Trophoblast cell (in vitro differentiated cells and primary cell): Measurements from ENCODE around the gene ROBO1.

Source experiments
- DNase-seq, 2 donors: peaks; one replicate each; pipeline ENCODE4 v3.0.0-alpha.2; 2016
- H2AFZ ChIP-seq: 2 replicates; pipeline ENCODE4 v1.6.1; 2013; ENCODE audit warnings: low read length, moderate library complexity, mild to moderate bottlenecking; ENCODE audit not compliant: insufficient read depth, poor library complexity
- H2AK5ac ChIP-seq: 2 replicates; pipeline ENCODE4 v1.6.1; 2013; ENCODE audit warnings: mild to moderate bottlenecking, low read length
- H2BK120ac ChIP-seq: 2 replicates; pipeline ENCODE4 v1.6.1; 2013; ENCODE audit warnings: low read length, mild to moderate bottlenecking, moderate library complexity; ENCODE audit not compliant: insufficient read depth, poor library complexity
- H2BK12ac ChIP-seq: 2 replicates; pipeline ENCODE4 v1.6.1; 2013; ENCODE audit warnings: mild to moderate bottlenecking, low read length, moderate library complexity
- H2BK5ac ChIP-seq: 2 replicates; pipeline ENCODE4 v1.6.1; 2013; ENCODE audit warnings: low read length, low read depth, moderate library complexity, mild to moderate bottlenecking; ENCODE audit not compliant: poor library complexity
- H3K14ac ChIP-seq: 2 replicates; pipeline ENCODE4 v1.6.1; 2013; ENCODE audit warnings: mild to moderate bottlenecking, low read length
- H3K18ac ChIP-seq: 2 replicates; pipeline ENCODE4 v1.6.1; 2013; ENCODE audit warnings: mild to moderate bottlenecking, low read length
- H3K23ac ChIP-seq: 2 replicates; pipeline ENCODE4 v1.6.1; 2013; ENCODE audit warnings: low read length
- H3K27ac ChIP-seq: 2 replicates; pipeline ENCODE4 v1.5.1; 2013; ENCODE audit warnings: low read depth, mild to moderate bottlenecking, inconsistent platforms, low read length, moderate library complexity
- H3K27me3 ChIP-seq: 2 replicates; pipeline ENCODE4 v1.6.1; 2013; ENCODE audit warnings: inconsistent platforms, mild to moderate bottlenecking, low read length, moderate library complexity; ENCODE audit not compliant: insufficient read depth
- H3K36me3 ChIP-seq, 2 experiments: 1 replicate in 1 of 2; 2 replicates in 1 of 2; pipeline ENCODE4 v1.6.1; 2013; ENCODE audit warnings: low read length in 2 of 2, mild to moderate bottlenecking in 2 of 2, moderate library complexity in 1 of 2; ENCODE audit not compliant: insufficient read depth in 2 of 2, control insufficient read depth in 1 of 2
- H3K4ac ChIP-seq: 2 replicates; pipeline ENCODE4 v1.6.1; 2013; ENCODE audit warnings: low read depth, mild to moderate bottlenecking, low read length, moderate library complexity
- H3K4me1 ChIP-seq, 2 experiments: 1 replicate in 1 of 2; 2 replicates in 1 of 2; pipeline ENCODE4 v1.6.1; 2013; ENCODE audit warnings: low read length in 2 of 2, mild to moderate bottlenecking in 2 of 2, moderate library complexity in 1 of 2; ENCODE audit not compliant: insufficient read depth in 2 of 2, control insufficient read depth in 1 of 2
- H3K4me2 ChIP-seq: 2 replicates; pipeline ENCODE4 v1.6.1; 2013; ENCODE audit warnings: inconsistent platforms, mild to moderate bottlenecking, low read length, moderate library complexity
- H3K4me3 ChIP-seq: 2 replicates; pipeline ENCODE4 v1.5.1; 2013; ENCODE audit warnings: mild to moderate bottlenecking, low read depth, low read length, inconsistent platforms
- H3K79me1 ChIP-seq: one replicate; pipeline ENCODE4 v1.6.1; 2013; ENCODE audit warnings: low read length
- H3K79me2 ChIP-seq: 2 replicates; pipeline ENCODE4 v1.6.1; 2013; ENCODE audit warnings: low read length, mild to moderate bottlenecking; ENCODE audit not compliant: control insufficient read depth, insufficient read depth, poor library complexity
- H3K9ac ChIP-seq: 2 replicates; pipeline ENCODE4 v1.6.1; 2013; ENCODE audit warnings: mild to moderate bottlenecking, low read length
- H3K9me3 ChIP-seq: 2 replicates; pipeline ENCODE4 v1.6.1; 2013; ENCODE audit warnings: low read depth, mild to moderate bottlenecking, control low read depth, inconsistent platforms, low read length; ENCODE audit not compliant: insufficient read depth
- H4K12ac ChIP-seq: 2 replicates; pipeline ENCODE4 v1.6.1; 2013; ENCODE audit warnings: low read depth, mild to moderate bottlenecking, low read length, moderate library complexity
- H4K8ac ChIP-seq: 2 replicates; pipeline ENCODE4 v1.6.1; 2013; ENCODE audit warnings: low read depth, mild to moderate bottlenecking, low read length, moderate library complexity
- H4K91ac ChIP-seq: one replicate; pipeline ENCODE4 v1.6.1; 2013; ENCODE audit warnings: low read depth, mild to moderate bottlenecking, low read length, moderate library complexity
- WGBS: extraction: QIAGEN DNeasy Blood & Tissue Kit; methylation state at CpG from one replicate; pipeline ENCODE4 v1.1.7; 2013; ENCODE audit warnings: missing lambda C conversion rate; ENCODE audit not compliant: insufficient read length, insufficient coverage; ENCODE audit errors: extremely low coverage; 5-methylcytosine and 5-hydroxymethylcytosine counted together

Gene ROBO1

DNA sequence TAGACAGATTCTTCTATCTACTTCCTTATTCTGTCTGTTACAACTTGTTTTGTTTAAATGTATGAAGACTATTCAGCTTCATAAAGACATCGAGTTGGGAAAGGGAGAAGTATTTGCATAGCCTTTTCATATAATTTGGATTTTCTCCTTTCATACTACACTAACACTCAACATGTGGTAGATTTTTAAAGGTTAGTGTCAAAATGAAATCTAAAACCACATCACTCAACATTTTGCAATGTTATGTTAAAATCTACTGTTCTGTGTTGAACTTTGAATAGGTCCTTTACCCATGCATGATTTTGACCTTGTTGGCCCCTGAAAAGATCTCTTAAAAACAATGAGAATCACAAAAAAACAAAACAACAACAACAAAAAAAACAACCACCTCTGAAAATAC lies 860.9 kb downstream of the ROBO1 start:
- Histone ChIP-seq H3K4ac (no peak overlapping the region), H3K27me3 (no peaks in the 10 kb centered on the region), H4K8ac (no peak overlapping the region), H2BK5ac (no peak overlapping the region), H3K23ac (no peak overlapping the region), H2BK120ac (no peak overlapping the region), H3K4me2 (no peak overlapping the region), H3K9ac (no peak overlapping the region), H3K4me1 (no peaks in the 10 kb centered on the region), H3K9me3 (no peaks in the 10 kb centered on the region), H3K27ac (no peak overlapping the region), H3K79me2 (no peaks in the 10 kb centered on the region), H2AK5ac (no peak overlapping the region), H3K4me3 (no peak overlapping the region), H4K91ac (no peak overlapping the region), H4K12ac (no peak overlapping the region), H2BK12ac (no peak overlapping the region), H3K79me1 (no peaks in the 10 kb centered on the region), H3K36me3 (no peaks in the 10 kb centered on the region), H2AFZ (no peak overlapping the region), H3K14ac (no peak overlapping the region), H3K18ac (no peak overlapping the region)
- WGBS: no CpG with 5 or more reads among the region's 1 CpG
- DNase-seq: no peak

DNA sequence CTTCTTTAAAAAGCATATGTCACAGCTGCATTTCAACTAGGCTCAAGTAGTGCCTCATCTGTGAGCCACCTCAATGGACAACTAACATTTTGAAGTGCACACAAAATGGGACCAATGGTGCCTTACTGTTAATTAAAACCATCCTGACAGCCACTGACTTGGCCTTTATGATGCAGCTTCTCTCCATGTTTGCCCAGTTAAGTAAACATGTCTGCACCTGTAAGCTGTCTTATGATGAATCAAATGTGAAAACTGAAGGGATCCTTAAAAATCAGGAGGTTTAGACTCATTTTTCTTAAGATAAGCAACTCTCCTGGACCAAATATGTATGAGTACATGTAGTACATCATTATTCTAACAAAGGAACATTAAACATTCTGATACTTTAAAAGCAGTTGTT lies 861.6 kb downstream of the ROBO1 start:
- no peak for DNase-seq
- no peaks in the 10 kb centered on the region for H3K79me2 ChIP-seq
- no peak overlapping the region for H2BK5ac ChIP-seq
- no peaks in the 10 kb centered on the region for H3K79me1 ChIP-seq
- no peak overlapping the region for H4K12ac ChIP-seq
- H3K4me3 ChIP-seq: no peak overlapping the region
- no peak overlapping the region for H3K4ac ChIP-seq
- H3K18ac ChIP-seq: no peak overlapping the region
- H3K9ac ChIP-seq: no peak overlapping the region
- no peak overlapping the region for H4K91ac ChIP-seq
- no peak overlapping the region for H2BK120ac ChIP-seq
- H3K4me2 ChIP-seq: no peak overlapping the region
- H3K23ac ChIP-seq: no peak overlapping the region
- no peaks in the 10 kb centered on the region for H3K4me1 ChIP-seq
- no peak overlapping the region for H2BK12ac ChIP-seq
- no peak overlapping the region for H3K14ac ChIP-seq
- H3K27ac ChIP-seq: no peak overlapping the region
- H2AFZ ChIP-seq: no peak overlapping the region
- no peak overlapping the region for H4K8ac ChIP-seq
- H2AK5ac ChIP-seq: no peak overlapping the region
- no peaks in the 10 kb centered on the region for H3K9me3 ChIP-seq
- H3K36me3 ChIP-seq: no peaks in the 10 kb centered on the region
- H3K27me3 ChIP-seq: no peaks in the 10 kb centered on the region

DNA sequence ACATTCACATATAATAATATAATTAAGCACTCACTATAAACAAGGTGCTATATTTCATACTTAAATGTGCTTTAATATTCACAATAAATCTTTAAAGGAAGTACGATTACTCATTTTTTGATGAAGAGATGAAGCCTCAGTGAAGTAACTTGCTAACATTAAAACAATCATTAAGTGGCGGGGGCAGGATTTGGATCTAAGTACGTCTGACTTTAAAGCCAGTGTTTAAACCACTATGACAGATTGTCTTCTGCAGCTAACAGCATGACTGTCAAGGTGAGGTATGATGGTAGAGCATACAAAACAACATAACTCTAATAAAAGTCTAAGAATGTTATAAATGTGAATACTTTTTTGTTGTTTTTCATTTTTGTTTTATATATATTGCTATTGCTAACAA lies 862.1 kb downstream of the ROBO1 start:
- Histone ChIP-seq H3K79me2 (no peaks in the 10 kb centered on the region), H3K9me3 (no peaks in the 10 kb centered on the region), H3K27me3 (no peaks in the 10 kb centered on the region), H3K4me3 (no peak overlapping the region), H3K36me3 (no peaks in the 10 kb centered on the region), H2BK12ac (no peak overlapping the region), H3K23ac (no peak overlapping the region), H3K4me2 (no peak overlapping the region), H2AFZ (no peak overlapping the region), H3K79me1 (no peaks in the 10 kb centered on the region), H2AK5ac (no peak overlapping the region), H4K91ac (no peak overlapping the region), H3K27ac (no peak overlapping the region), H3K4ac (no peak overlapping the region), H3K18ac (no peak overlapping the region), H4K12ac (no peak overlapping the region), H3K4me1 (no peaks in the 10 kb centered on the region), H4K8ac (no peak overlapping the region), H2BK5ac (no peak overlapping the region), H3K9ac (no peak overlapping the region), H3K14ac (no peak overlapping the region), H2BK120ac (no peak overlapping the region)
- DNase-seq: no peak
- no CpG with 5 or more reads among the region's 3 CpGs for WGBS

DNA sequence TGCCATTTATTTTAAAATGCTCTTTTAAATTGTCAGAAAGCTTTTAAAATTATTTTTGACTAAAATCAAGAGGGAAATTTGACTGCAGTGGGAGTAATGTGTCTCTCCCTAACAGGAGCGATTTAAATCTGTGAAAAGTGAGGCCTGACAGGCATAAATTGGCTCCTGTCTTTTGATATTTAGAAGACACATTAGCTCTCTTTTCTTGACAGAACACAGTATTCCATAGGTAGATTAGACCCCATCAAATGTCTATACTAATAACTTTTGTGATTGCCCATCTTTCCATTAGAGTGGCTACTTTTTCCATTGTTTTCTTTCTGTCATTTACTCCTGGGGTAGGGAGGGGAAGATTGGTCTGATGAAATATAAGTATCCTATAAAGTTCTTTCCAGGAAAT lies 866.3 kb downstream of the ROBO1 start:
- H3K23ac ChIP-seq: no peak overlapping the region
- no CpG with 5 or more reads among the region's 1 CpG for WGBS
- H3K14ac ChIP-seq: no peak overlapping the region

More for the DNA sequence above, 866.3 kb downstream of the ROBO1 start:
- Histone ChIP-seq H2AFZ (no peak overlapping the region), H3K18ac (no peak overlapping the region), H4K91ac (no peak overlapping the region), H3K36me3 (no peaks in the 10 kb centered on the region), H3K79me1 (no peaks in the 10 kb centered on the region), H3K4me2 (no peak overlapping the region), H2AK5ac (no peak overlapping the region), H3K9ac (no peak overlapping the region), H3K79me2 (no peaks in the 10 kb centered on the region), H2BK120ac (no peak overlapping the region), H4K8ac (no peak overlapping the region), H2BK12ac (no peak overlapping the region), H3K9me3 (no peaks in the 10 kb centered on the region), H4K12ac (no peak overlapping the region), H3K4ac (no peak overlapping the region), H3K4me3 (no peak overlapping the region), H2BK5ac (no peak overlapping the region), H3K27me3 (no peaks in the 10 kb centered on the region), H3K27ac (no peak overlapping the region), H3K4me1 (no peaks in the 10 kb centered on the region)
- no peak for DNase-seq
